HepG2 (cell line): ENCODE results near the gene AMBRA1. TPM values are rescaled to one million over a fixed set of nuclear protein-coding genes. Genes with fewer than 3 reads are reported as not detected.

Experiments used
- ATAC-seq: fragments of 200-7000 bp; cut with Tn5 transposase; 3 replicates; pipeline ENCODE4 v1.9.1; 2020; ENCODE audit warnings: mild to moderate bottlenecking, moderate library complexity
- BruUV-seq: library from RNA; stranded (reverse); fragments of 400-500 nt; replicated peaks from 2 replicates; lab custom pipeline; 2021; lab: Mats Ljungman, UMichigan
- CTCF ChIA-PET: fragments of 300-600 bp; formaldehyde crosslinking; extraction: SDS; loops from one replicate; lab custom pipeline; 2021; ENCODE audit warnings: low total read pairs, inconsistent platforms, low intra/inter-chr PET ratio; lab: Yijun Ruan, JAX
- POLR2A ChIA-PET: fragments of 350-600 bp; sonication (Branson Sonifier 250); formaldehyde crosslinking; loops from one replicate; lab custom pipeline; 2020; ENCODE audit warnings: antibody characterized with exemption, inconsistent platforms; lab: Yijun Ruan, JAX
- DNase-seq: peaks from one replicate; pipeline ENCODE4 v3.0.0-alpha.2; 2015; ENCODE audit warnings: low spot score
- FAIRE-seq: peaks from 3 replicates; lab custom pipeline; 2011; peaks lifted over from hg19 to GRCh38; lab: Jason Lieb, UNC
- H2AFZ ChIP-seq: one replicate; pipeline ENCODE4 v1.6.1; 2011; ENCODE audit warnings: low read length, inconsistent platforms
- H3K27ac ChIP-seq: fragments of 300-600 bp; 3 replicates; pipeline ENCODE4 v1.8.0; 2011; ENCODE audit warnings: mixed run types, mild to moderate bottlenecking, mixed read lengths, low read length, inconsistent platforms; ENCODE audit not compliant: insufficient read depth; ENCODE audit errors: extremely low read length
- H3K27me3 ChIP-seq, 2 experiments: fragments of 200-600 bp in 1 of 2; 2 replicates in 1 of 2; 3 replicates in 1 of 2; pipeline versions ENCODE4 v1.6.0 to v1.8.0; 2011; ENCODE audit warnings: low read length in 2 of 2, mild to moderate bottlenecking in 2 of 2, moderate library complexity in 2 of 2, inconsistent platforms in 1 of 2; ENCODE audit not compliant: insufficient read depth in 2 of 2, control insufficient read depth in 1 of 2
- H3K36me3 ChIP-seq, 2 experiments: fragments of 200-600 bp in 1 of 2; replicated peaks in 1 of 2; 2 replicates in 1 of 2; 3 replicates in 1 of 2; pipeline versions ENCODE4 v1.5.1 to v1.8.0; 2011; ENCODE audit warnings: low read length in 2 of 2, inconsistent platforms in 1 of 2; ENCODE audit not compliant: insufficient read depth in 2 of 2, control insufficient read depth in 1 of 2
- H3K4me1 ChIP-seq: 2 replicates; pipeline ENCODE4 v1.5.1; 2012; ENCODE audit warnings: low read length, inconsistent platforms; ENCODE audit not compliant: insufficient read depth
- H3K4me2 ChIP-seq: 2 replicates; pipeline ENCODE4 v1.6.0; 2011; ENCODE audit warnings: low read depth, low read length, inconsistent platforms
- H3K4me3 ChIP-seq, 3 experiments: fragments of 200-600 bp in 1 of 3; sonication (generic), shearing (Covaris generic) in 1 of 3; replicated peaks in 1 of 3; 2 replicates each; pipeline ENCODE4 v1.5.1; 2011 to 2016; ENCODE audit warnings: low read length in 3 of 3, inconsistent platforms in 2 of 3, low read depth in 2 of 3, mild to moderate bottlenecking in 2 of 3, control low read depth in 1 of 3, mixed read lengths in 1 of 3; ENCODE audit not compliant: insufficient read depth in 1 of 3
- H3K79me2 ChIP-seq: one replicate; pipeline ENCODE4 v1.6.1; 2011; ENCODE audit warnings: low read length, inconsistent platforms; ENCODE audit not compliant: insufficient read depth
- H3K9ac ChIP-seq: 2 replicates; pipeline ENCODE4 v1.6.0; 2011; ENCODE audit warnings: mild to moderate bottlenecking, low read depth, low read length, inconsistent platforms; ENCODE audit not compliant: insufficient read depth
- H3K9me3 ChIP-seq: 2 replicates; pipeline ENCODE4 v1.5.1; 2012; ENCODE audit warnings: mild to moderate bottlenecking, low read length
- H4K20me1 ChIP-seq: 2 replicates; pipeline ENCODE4 v1.6.0; 2011; ENCODE audit warnings: inconsistent platforms, mild to moderate bottlenecking, low read length, moderate library complexity; ENCODE audit not compliant: insufficient read depth
- CAMTA2 ChIP-seq: sonication (generic); formaldehyde crosslinking; IDR thresholded peaks from 2 replicates; pipeline ENCODE4 v1.4.0; 2020; ENCODE audit warnings: mild to moderate bottlenecking, missing genetic modification reagents, borderline replicate concordance
- FOXK1 ChIP-seq: sonication (generic); formaldehyde crosslinking; IDR thresholded peaks from 2 replicates; pipeline ENCODE4 v1.4.0; 2020; ENCODE audit warnings: low read depth, missing genetic modification reagents, borderline replicate concordance
- MIER2 ChIP-seq: IDR thresholded peaks from 2 replicates; pipeline ENCODE4 v1.6.1; 2016; ENCODE audit warnings: missing biosample characterization, missing genetic modification reagents
- RELA ChIP-seq: sonication (generic); formaldehyde crosslinking; IDR thresholded peaks from 2 replicates; pipeline ENCODE4 v1.4.0; 2020; ENCODE audit warnings: missing genetic modification reagents
- SMC3 ChIP-seq: IDR thresholded peaks from 2 replicates; pipeline ENCODE4 v1.6.1; 2011; ENCODE audit warnings: low read length, improper control_type of control experiment
- SPEN ChIP-seq: sonication (generic); formaldehyde crosslinking; IDR thresholded peaks from 2 replicates; pipeline ENCODE4 v1.5.1; 2020; ENCODE audit warnings: low read depth, mild to moderate bottlenecking, missing genetic modification reagents
- ZFP36L2 ChIP-seq: sonication (generic); formaldehyde crosslinking; IDR thresholded peaks from 2 replicates; pipeline ENCODE4 v1.4.0; 2020; ENCODE audit warnings: missing genetic modification reagents
- ZMYM3 ChIP-seq: sonication (generic); formaldehyde crosslinking; IDR thresholded peaks from 2 replicates; pipeline ENCODE4 v1.5.1; 2020; ENCODE audit warnings: mild to moderate bottlenecking, missing genetic modification reagents
- ZNF329 ChIP-seq: sonication (generic); formaldehyde crosslinking; IDR thresholded peaks from 2 replicates; pipeline ENCODE4 v1.9.0; 2021; ENCODE audit warnings: low read depth, mild to moderate bottlenecking, missing genetic modification reagents
- ZNF891 ChIP-seq: sonication (generic); formaldehyde crosslinking; IDR thresholded peaks from 2 replicates; pipeline ENCODE4 v1.5.0; 2020; ENCODE audit warnings: mild to moderate bottlenecking, missing genetic modification reagents
- WGBS: methylation state at CpG from one replicate; pipeline ENCODE4 v1.1.6; 2017; ENCODE audit warnings: low lambda C conversion rate; 5-methylcytosine and 5-hydroxymethylcytosine counted together
- in situ Hi-C: cut with HindIII; loops from 2 replicates; pipeline ENCODE4 v1.10.0; 2017; ENCODE audit warnings: low pct_unique_long_range_greater_than_20kb; ENCODE audit not compliant: extremely low pct_ligation_motif_present
- intact Hi-C: fragments of 100-400 bp; cut with micrococcal nuclease; formaldehyde crosslinking; loops from one replicate; pipeline ENCODE4 v1.10.0; 2022; ENCODE audit not compliant: unreplicated experiment
- polyA plus RNA-seq, 8 experiments: library from polyadenylated mRNA; depleted of rRNA in 3 of 8; stranded (reverse) in 7 of 8; unstranded in 1 of 8; fragments of >200 nt; fragmentation: Illumina TruSeq in 4 of 8; extraction: Trizol in 4 of 8; gene quantifications; 2 replicates each; pipeline versions ENCODE4 v1.2.1 to v1.2.3, GENCODE V29; 2011 to 2016; ENCODE audit warnings: low read depth in 4 of 8, missing spikeins in 1 of 8, mixed read lengths in 1 of 8; ENCODE audit not compliant: insufficient read depth in 1 of 8
- total RNA-seq, 5 experiments: library from RNA; depleted of rRNA; stranded (reverse); fragments of >200 nt; fragmentation: Illumina TruSeq; extraction: Trizol; gene quantifications; 2 replicates each; pipeline ENCODE4 v1.2.3, GENCODE V29; 2016; ENCODE audit warnings: low read depth in 1 of 5
- TF ChIP-seq, protein P1 (sequence below): sonication (generic); formaldehyde crosslinking; IDR thresholded peaks from 2 replicates; pipeline ENCODE4 v1.5.0; 2020; ENCODE audit warnings: mild to moderate bottlenecking, missing genetic modification reagents, borderline replicate concordance
- TF ChIP-seq, protein P2 (sequence below): sonication (generic); formaldehyde crosslinking; IDR thresholded peaks from 2 replicates; pipeline ENCODE4 v1.5.0; 2020; ENCODE audit warnings: missing genetic modification reagents
- TF ChIP-seq, protein P3 (sequence below): sonication (generic); formaldehyde crosslinking; IDR thresholded peaks from 2 replicates; pipeline ENCODE4 v1.5.1; 2020; ENCODE audit warnings: mild to moderate bottlenecking, missing genetic modification reagents

The AMBRA1 gene
- total and polyA plus RNA-seq, 2 of the 13 experiments (the other 11 are each of a cell fraction or from before 2014, with no cell fraction given), result 15.7 to 26.0 TPM

DNA sequence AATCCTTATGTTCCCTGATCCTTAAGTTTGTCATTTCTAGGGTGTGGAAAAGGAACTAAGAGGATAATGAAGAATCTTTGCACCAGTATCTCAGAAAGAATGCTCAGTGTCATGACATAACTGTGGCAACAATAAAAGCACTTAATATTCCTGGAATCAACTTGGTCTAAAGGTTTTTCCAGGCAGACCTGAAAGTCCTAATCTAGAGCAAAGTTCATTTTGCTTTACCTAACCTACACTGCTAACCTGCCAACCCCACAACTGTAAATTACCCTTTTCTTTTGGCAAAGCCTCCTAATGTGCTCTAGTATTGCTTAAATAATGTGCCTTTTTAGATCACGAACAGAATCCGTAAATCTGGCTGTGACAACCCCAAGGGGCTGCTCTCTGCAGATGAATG, 82.5 kb downstream of the AMBRA1 start (continued):
- no peak for TF ChIP-seq ZNF891 (CRISPR knock-in tag)
- TF ChIP-seq CAMTA2 (CRISPR knock-in tag), result no peak
- no peak for TF ChIP-seq RELA
- TF ChIP-seq ZNF329 (CRISPR knock-in tag), result no peak
- no peak for TF ChIP-seq SMC3

DNA sequence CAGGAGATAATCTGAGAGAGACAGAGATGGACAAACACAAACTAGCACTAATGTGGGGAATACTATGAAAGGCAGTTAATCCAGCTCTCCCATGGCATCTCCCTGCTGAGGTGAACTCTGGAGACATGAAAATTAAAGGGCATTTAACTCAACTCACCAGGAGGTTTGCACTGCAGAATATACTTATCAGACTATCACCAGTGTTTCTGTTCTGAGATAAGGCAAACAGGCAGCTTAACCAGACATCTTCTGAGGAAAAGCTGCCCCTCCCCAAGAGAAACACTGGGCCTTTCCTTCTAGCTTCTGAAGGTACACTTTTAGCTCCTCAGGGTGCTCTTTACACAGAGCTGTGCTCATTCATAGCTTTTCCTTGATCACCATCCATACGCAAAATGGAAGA, 85.5 kb downstream of the AMBRA1 start:
- no peak overlapping the region for H2AFZ ChIP-seq
- FAIRE-seq (no peak), DNase-seq (no peak), ATAC-seq (no peak)
- ChIA-PET POLR2A (no interaction called here), CTCF (no interaction called here)
- H3K9ac ChIP-seq, result no peak overlapping the region
- H4K20me1 ChIP-seq, result peaks cover 26% of the 10 kb centered on the region
- BruUV-seq, result no TSS peak
- in situ Hi-C loops, result no loop called here
- peaks cover 55% of the 10 kb centered on the region for H3K4me1 ChIP-seq
- H3K27ac ChIP-seq, result no peak overlapping the region
- no peak overlapping the region for H3K4me2 ChIP-seq
- no peaks in the 10 kb centered on the region for H3K9me3 ChIP-seq
- H3K79me2 ChIP-seq, result peaks cover 28% of the 10 kb centered on the region
- no peak overlapping the region for H3K4me3 ChIP-seq
- 92% methylated on average over 1 of the region's 1 CpG for WGBS
- no peaks in the 10 kb centered on the region for H3K27me3 ChIP-seq
- intact Hi-C loops, result no loop called here
- peaks cover 8 to 46% of the 10 kb centered on the region in 2 experiments for H3K36me3 ChIP-seq
- no peak for TF ChIP-seq FOXK1 (CRISPR knock-in tag)
- TF ChIP-seq, protein P1, sequence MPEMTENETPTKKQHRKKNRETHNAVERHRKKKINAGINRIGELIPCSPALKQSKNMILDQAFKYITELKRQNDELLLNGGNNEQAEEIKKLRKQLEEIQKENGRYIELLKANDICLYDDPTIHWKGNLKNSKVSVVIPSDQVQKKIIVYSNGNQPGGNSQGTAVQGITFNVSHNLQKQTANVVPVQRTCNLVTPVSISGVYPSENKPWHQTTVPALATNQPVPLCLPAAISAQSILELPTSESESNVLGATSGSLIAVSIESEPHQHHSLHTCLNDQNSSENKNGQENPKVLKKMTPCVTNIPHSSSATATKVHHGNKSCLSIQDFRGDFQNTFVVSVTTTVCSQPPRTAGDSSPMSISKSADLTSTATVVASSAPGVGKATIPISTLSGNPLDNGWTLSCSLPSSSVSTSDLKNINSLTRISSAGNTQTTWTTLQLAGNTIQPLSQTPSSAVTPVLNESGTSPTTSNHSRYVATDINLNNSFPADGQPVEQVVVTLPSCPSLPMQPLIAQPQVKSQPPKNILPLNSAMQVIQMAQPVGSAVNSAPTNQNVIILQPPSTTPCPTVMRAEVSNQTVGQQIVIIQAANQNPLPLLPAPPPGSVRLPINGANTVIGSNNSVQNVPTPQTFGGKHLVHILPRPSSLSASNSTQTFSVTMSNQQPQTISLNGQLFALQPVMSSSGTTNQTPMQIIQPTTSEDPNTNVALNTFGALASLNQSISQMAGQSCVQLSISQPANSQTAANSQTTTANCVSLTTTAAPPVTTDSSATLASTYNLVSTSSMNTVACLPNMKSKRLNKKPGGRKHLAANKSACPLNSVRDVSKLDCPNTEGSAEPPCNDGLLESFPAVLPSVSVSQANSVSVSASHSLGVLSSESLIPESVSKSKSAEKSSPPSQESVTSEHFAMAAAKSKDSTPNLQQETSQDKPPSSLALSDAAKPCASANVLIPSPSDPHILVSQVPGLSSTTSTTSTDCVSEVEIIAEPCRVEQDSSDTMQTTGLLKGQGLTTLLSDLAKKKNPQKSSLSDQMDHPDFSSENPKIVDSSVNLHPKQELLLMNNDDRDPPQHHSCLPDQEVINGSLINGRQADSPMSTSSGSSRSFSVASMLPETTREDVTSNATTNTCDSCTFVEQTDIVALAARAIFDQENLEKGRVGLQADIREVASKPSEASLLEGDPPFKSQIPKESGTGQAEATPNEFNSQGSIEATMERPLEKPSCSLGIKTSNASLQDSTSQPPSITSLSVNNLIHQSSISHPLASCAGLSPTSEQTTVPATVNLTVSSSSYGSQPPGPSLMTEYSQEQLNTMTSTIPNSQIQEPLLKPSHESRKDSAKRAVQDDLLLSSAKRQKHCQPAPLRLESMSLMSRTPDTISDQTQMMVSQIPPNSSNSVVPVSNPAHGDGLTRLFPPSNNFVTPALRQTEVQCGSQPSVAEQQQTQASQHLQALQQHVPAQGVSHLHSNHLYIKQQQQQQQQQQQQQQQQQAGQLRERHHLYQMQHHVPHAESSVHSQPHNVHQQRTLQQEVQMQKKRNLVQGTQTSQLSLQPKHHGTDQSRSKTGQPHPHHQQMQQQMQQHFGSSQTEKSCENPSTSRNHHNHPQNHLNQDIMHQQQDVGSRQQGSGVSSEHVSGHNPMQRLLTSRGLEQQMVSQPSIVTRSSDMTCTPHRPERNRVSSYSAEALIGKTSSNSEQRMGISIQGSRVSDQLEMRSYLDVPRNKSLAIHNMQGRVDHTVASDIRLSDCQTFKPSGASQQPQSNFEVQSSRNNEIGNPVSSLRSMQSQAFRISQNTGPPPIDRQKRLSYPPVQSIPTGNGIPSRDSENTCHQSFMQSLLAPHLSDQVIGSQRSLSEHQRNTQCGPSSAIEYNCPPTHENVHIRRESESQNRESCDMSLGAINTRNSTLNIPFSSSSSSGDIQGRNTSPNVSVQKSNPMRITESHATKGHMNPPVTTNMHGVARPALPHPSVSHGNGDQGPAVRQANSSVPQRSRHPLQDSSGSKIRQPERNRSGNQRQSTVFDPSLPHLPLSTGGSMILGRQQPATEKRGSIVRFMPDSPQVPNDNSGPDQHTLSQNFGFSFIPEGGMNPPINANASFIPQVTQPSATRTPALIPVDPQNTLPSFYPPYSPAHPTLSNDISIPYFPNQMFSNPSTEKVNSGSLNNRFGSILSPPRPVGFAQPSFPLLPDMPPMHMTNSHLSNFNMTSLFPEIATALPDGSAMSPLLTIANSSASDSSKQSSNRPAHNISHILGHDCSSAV (CRISPR knock-in tag), result no peak
- no peak for TF ChIP-seq ZMYM3 (CRISPR knock-in tag)
- TF ChIP-seq, protein P2, sequence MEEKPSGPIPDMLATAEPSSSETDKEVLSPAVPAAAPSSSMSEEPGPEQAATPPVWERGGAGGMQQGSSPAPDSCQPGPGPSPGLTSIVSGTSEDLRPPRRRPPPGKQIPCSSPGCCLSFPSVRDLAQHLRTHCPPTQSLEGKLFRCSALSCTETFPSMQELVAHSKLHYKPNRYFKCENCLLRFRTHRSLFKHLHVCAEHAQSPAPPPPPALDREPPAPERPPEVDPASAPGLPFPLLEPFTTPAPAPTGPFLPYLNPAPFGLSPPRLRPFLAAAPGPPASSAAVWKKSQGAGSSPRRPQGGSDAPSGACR (CRISPR knock-in tag), result no peak
- no peak for TF ChIP-seq MIER2
- TF ChIP-seq, protein P3, sequence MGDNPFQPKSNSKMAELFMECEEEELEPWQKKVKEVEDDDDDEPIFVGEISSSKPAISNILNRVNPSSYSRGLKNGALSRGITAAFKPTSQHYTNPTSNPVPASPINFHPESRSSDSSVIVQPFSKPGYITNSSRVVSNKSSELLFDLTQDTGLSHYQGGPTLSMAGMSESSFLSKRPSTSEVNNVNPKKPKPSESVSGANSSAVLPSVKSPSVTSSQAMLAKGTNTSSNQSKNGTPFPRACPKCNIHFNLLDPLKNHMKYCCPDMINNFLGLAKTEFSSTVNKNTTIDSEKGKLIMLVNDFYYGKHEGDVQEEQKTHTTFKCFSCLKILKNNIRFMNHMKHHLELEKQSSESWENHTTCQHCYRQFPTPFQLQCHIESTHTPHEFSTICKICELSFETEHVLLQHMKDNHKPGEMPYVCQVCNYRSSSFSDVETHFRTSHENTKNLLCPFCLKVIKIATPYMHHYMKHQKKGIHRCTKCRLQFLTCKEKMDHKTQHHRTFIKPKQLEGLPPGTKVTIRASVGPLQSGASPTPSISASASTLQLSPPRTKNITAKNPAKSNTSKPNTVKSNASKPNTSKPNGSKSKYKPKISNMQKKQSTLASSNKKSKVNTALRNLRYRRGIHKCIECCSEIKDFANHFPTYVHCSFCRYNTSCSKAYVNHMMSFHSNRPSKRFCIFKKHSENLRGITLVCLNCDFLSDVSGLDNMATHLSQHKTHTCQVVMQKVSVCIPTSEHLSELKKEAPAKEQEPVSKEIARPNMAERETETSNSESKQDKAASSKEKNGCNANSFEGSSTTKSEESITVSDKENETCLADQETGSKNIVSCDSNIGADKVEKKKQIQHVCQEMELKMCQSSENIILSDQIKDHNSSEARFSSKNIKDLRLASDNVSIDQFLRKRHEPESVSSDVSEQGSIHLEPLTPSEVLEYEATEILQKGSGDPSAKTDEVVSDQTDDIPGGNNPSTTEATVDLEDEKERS (CRISPR knock-in tag), result no peak
- no peak for TF ChIP-seq ZFP36L2
- no peak for TF ChIP-seq SPEN (CRISPR knock-in tag)
